ENCODE measurements around the gene TRIM54. TPM values are rescaled to one million over a fixed set of nuclear protein-coding genes. Genes with fewer than 3 reads are reported as not detected.

Gene TRIM54
- total RNA-seq, 8 experiments from 2014 or later, result 0.25 to 1.00 (median 0.38) TPM; not detected in 1

DNA sequence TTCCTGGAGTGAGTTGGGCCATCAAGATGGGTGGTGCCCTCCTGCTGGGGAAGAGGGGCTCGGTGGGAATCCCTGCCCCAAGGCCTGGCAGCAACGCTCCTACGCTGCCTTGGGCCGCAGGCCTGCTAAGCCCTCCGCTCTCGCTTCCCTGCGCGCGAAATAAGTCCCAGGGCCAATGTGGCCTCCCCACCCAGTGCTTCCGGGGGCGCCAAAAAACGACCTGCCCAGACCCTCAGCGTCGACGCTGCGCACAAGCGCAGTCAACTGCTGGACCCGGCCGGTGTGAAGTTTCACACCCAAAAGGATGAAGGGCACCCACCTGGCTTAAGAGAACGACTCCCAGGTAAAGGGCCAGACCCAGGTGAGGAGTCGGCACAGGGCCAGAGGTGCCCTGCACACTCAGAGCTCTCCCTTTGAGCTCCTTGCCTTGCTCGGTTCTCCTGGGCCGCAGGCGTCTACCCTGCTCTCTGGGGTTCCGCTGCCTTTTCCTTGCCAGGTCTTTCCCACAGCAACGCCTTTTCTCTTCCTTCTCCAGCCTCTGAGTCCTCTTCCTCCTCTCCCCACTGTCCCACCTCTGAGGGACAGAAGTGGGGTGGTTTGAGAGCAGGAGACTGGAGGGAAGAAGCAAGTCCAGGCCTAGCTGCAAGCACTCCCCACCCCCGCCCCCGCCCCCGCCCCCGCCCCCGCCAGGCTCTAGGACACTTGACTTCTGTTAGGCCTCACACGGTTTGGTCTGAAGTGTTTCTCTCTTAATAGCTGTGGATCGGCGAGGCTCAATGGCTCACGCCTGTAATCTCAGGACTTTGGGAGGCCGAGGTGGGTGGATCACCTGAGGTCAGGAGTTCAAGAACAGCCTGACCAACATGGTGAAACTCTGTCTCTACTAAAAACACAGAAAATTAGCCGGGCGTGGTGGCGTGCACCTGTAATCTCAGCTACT lies 6.7 kb upstream of the TRIM54 start, which contains the start of gene DNAJC5G:
TSS of gene DNAJC5G (plus strand) at position 223 of the 940 bp plus-strand sequence. CDS start 1,296 bp downstream, outside the sequence.
- ATAC-seq (replicated peaks in 6 of 8), result no peak
- 70 to 90% (median 83%) methylated on average over 2 to 17 of the region's 39 CpGs; no CpG with 5 or more reads in 4 of the 10 experiments for WGBS, 10 experiments

GRCh38 chr2:27278010-27278409 lies 4.2 kb upstream of the TRIM54 start:
- ATAC-seq (replicated peaks in 6 of 8), result no peak
- WGBS, 10 experiments, result 20 to 83% (median 33%) methylated on average over 1 of the region's 1 CpG; no CpG with 5 or more reads in 5 of the 10 experiments
- no peak overlapping the region for H3K27ac ChIP-seq
- H3K4me1 ChIP-seq (replicated peaks in 1 of 2), result peaks cover 8 to 9% of the 10 kb centered on the region in 2 donors
- in situ Hi-C loops (cut with MboI; ENCODE audit: low pct_unique_long_range_greater_than_20kb in 2 of 9, low sequenced_read_pairs in 9 of 9, unreplicated experiment in 9 of 9), result loop anchor here in 5 of 9 experiments (25.0 kb wide), 2 partner anchors 166 to 316 kb away; partner anchors contain the start of genes ABHD1 (in 3 of the 5), CGREF1 (in 3 of the 5) and MAPRE3 (in 3 of the 5)
- H3K4me3 ChIP-seq, result no peak overlapping the region

More for the DNA sequence above, 6.7 kb upstream of the TRIM54 start, which contains the start of gene DNAJC5G:
- Histone ChIP-seq H3K4me1 (replicated peaks in 1 of 2) (no peaks in the 10 kb centered on the region), H3K4me3 (no peak within 1 kb of the TSS), H3K27ac (no peak within 1 kb of the TSS)
- in situ Hi-C loops (cut with MboI; ENCODE audit: low pct_unique_long_range_greater_than_20kb in 2 of 9, low sequenced_read_pairs in 9 of 9, unreplicated experiment in 9 of 9), result loop anchor here in 5 of 9 experiments (25.0 kb wide), 2 partner anchors 163 to 313 kb away; partner anchors contain the start of genes ABHD1 (in 3 of the 5), CGREF1 (in 3 of the 5) and MAPRE3 (in 3 of the 5)

- no peak overlapping the region for H3K4me3 ChIP-seq
- 0 to 96% (median 50%) methylated on average over 1 to 3 of the region's 3 CpGs; no CpG with 5 or more reads in 3 of the 10 experiments for WGBS, 10 experiments
- ATAC-seq (replicated peaks in 6 of 8), result no peak
- H3K4me1 ChIP-seq (replicated peaks in 1 of 2), result peaks cover 9 to 11% of the 10 kb centered on the region in 2 donors
- in situ Hi-C loops (cut with MboI; ENCODE audit: low pct_unique_long_range_greater_than_20kb in 2 of 9, low sequenced_read_pairs in 9 of 9, unreplicated experiment in 9 of 9), result loop anchor here in 6 of 9 experiments (10.0 to 25.0 kb wide), 3 partner anchors 169 to 319 kb away; partner anchors contain the start of genes ABHD1 (in 3 of the 6), CGREF1 (in 3 of the 6) and MAPRE3 (in 3 of the 6)
- H3K27ac ChIP-seq, result no peak overlapping the region
Observed at GRCh38 chr2:27280826-27281225, 1.4 kb upstream of the TRIM54 start.

DNA sequence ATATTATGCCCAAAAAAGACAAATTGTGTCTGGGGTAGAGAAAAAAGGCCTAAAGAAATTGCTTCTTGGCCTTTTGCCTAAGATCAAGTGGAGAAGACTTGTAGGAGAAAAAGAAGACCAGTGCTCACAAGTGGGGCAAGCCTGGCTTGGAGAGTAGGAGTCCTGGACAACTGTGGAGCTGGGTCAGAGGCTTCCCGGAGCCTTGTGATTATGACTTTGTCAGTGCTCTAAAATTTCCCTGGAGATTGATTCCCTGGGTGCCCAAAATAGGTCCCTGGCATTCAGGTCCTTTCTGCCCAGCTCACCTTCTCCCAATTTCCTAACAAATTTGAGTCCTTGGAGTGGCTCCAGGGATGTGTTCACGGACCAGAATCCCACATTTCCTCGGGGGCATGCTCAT lies 787 bp upstream of the TRIM54 start:
- in situ Hi-C loops (cut with MboI; ENCODE audit: low pct_unique_long_range_greater_than_20kb in 2 of 9, low sequenced_read_pairs in 9 of 9, unreplicated experiment in 9 of 9), result loop anchor here in 6 of 9 experiments (10.0 to 25.0 kb wide), 3 partner anchors 169 to 319 kb away; partner anchors contain the start of genes ABHD1 (in 3 of the 6), CGREF1 (in 3 of the 6) and MAPRE3 (in 3 of the 6)
- WGBS, 10 experiments, result 94 to 100% (median 100%) methylated on average over 1 to 2 of the region's 3 CpGs; no CpG with 5 or more reads in 7 of the 10 experiments
- peaks cover 9 to 11% of the 10 kb centered on the region in 2 donors for H3K4me1 ChIP-seq (replicated peaks in 1 of 2)
- H3K27ac ChIP-seq, result no peak overlapping the region
- ATAC-seq (replicated peaks in 6 of 8), result no peak
- H3K4me3 ChIP-seq, result no peak overlapping the region

DNA sequence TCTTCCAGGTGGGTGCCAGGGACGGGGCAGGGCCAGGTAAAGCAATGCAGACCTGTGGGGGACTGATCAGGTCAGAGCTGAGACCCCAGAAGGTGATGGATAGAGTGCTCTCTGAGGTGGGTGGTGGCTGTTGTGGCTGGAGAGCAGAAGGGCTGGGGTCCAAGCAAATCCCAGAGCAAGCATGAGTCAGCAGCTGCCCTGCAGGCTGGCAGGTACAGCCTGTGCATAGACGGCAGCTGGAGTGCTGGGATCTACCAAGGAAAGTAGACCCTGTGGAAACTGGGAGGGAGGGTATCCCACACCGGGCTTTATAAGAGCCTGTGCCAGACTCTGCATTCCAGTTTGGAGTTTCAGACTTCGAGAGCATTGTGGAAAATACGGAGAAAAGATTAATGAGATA lies 663 bp downstream of the TRIM54 start:
- WGBS, 10 experiments, result 41 to 83% (median 63%) methylated on average over 1 to 4 of the region's 5 CpGs; no CpG with 5 or more reads in 2 of the 10 experiments
- ATAC-seq (replicated peaks in 6 of 8), result peak in 5 of 8 experiments; percentile 62 to 73 (median 65)
- peaks cover 9 to 11% of the 10 kb centered on the region in 2 donors for H3K4me1 ChIP-seq (replicated peaks in 1 of 2)
- in situ Hi-C loops (cut with MboI; ENCODE audit: low pct_unique_long_range_greater_than_20kb in 2 of 9, low sequenced_read_pairs in 9 of 9, unreplicated experiment in 9 of 9), result loop anchor here in 6 of 9 experiments (10.0 to 25.0 kb wide), 3 partner anchors 171 to 321 kb away; partner anchors contain the start of genes ABHD1 (in 3 of the 6), CGREF1 (in 3 of the 6) and MAPRE3 (in 3 of the 6)
- H3K4me3 ChIP-seq, result no peak overlapping the region
- H3K27ac ChIP-seq, result no peak overlapping the region

DNA sequence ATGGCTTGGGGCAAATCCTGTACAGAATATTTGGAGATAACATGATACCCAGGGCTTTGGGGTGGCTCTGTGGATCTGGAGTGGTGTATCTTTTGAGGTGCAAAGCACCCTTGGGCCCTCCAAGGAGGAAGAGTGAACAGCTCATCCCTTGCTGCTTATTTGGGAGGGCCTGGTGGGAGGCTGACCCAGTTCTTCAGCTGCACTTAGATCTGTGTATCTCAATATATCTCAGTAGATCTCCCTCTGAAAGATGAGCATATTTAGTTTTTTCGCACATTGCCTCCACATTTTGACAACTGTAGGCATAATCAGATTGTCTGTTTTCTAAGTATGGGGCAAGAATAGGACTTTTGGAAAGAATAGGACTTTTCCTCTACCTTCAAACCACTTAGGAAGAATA lies 2.8 kb downstream of the TRIM54 start:
- WGBS, 10 experiments, result 57 to 100% (median 78%) methylated on average over 1 of the region's 1 CpG; no CpG with 5 or more reads in 4 of the 10 experiments
- in situ Hi-C loops (cut with MboI; ENCODE audit: low pct_unique_long_range_greater_than_20kb in 2 of 9, low sequenced_read_pairs in 9 of 9, unreplicated experiment in 9 of 9), result loop anchor here in 6 of 9 experiments (10.0 to 25.0 kb wide), 3 partner anchors 173 to 323 kb away; partner anchors contain the start of genes ABHD1 (in 3 of the 6), CGREF1 (in 3 of the 6) and MAPRE3 (in 3 of the 6)

GRCh38 chr2:27285481-27285880 lies 3.3 kb downstream of the TRIM54 start:
- WGBS, 10 experiments, result 8 to 75% (median 57%) methylated on average over 1 to 6 of the region's 6 CpGs
- H3K27ac ChIP-seq, result no peak overlapping the region
- in situ Hi-C loops (cut with MboI; ENCODE audit: low pct_unique_long_range_greater_than_20kb in 2 of 9, low sequenced_read_pairs in 9 of 9, unreplicated experiment in 9 of 9), result loop anchor here in 6 of 9 experiments (10.0 to 25.0 kb wide), 3 partner anchors 173 to 323 kb away; partner anchors contain the start of genes ABHD1 (in 3 of the 6), CGREF1 (in 3 of the 6) and MAPRE3 (in 3 of the 6)

More for the DNA sequence above, 2.8 kb downstream of the TRIM54 start:
- Histone ChIP-seq H3K4me3 (no peak overlapping the region), H3K27ac (no peak overlapping the region), H3K4me1 (replicated peaks in 1 of 2) (peaks cover 9 to 11% of the 10 kb centered on the region in 2 donors)
- no peak for ATAC-seq (replicated peaks in 6 of 8)

GRCh38 chr2:27288610-27289009 lies 6.4 kb downstream of the TRIM54 start:
- Histone ChIP-seq H3K4me1 (replicated peaks in 1 of 2) (peaks cover 0 to 2% of the 10 kb centered on the region in 2 donors), H3K4me3 (no peak overlapping the region), H3K27ac (no peak overlapping the region)
- in situ Hi-C loops (cut with MboI; ENCODE audit: low pct_unique_long_range_greater_than_20kb in 2 of 9, low sequenced_read_pairs in 9 of 9, unreplicated experiment in 9 of 9), result loop anchor here in 6 of 9 experiments (10.0 to 25.0 kb wide), 3 partner anchors 176 to 326 kb away; partner anchors contain the start of genes ABHD1 (in 3 of the 6), CGREF1 (in 3 of the 6) and MAPRE3 (in 3 of the 6)
- no peak for ATAC-seq (replicated peaks in 6 of 8)
- 23 to 80% (median 57%) methylated on average over 2 to 3 of the region's 3 CpGs; no CpG with 5 or more reads in 1 of the 10 experiments for WGBS, 10 experiments

More at GRCh38 chr2:27285481-27285880, 3.3 kb downstream of the TRIM54 start:
- no peak for ATAC-seq (replicated peaks in 6 of 8)
- Histone ChIP-seq H3K4me3 (no peak overlapping the region), H3K4me1 (replicated peaks in 1 of 2) (peaks cover 9 to 11% of the 10 kb centered on the region in 2 donors)

DNA sequence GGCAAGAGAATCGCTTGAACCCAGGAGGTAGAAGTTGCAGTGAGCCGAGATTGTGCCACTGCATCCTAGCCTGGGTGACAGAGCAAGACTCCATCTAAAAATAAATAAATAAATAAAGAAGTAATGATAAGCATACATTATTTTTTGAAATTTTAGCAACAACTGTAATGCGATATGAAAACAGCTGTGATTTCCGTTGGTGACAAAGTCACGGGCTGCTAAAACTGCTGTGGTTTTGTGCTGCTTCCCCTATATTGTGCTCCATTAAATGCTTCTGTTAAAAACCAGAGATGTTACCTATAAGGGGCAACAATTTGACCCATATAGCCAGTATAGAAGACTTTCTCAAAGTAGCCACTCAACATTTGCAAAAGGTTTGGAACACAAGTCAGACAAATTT lies 8.3 kb downstream of the TRIM54 start:
- ATAC-seq (replicated peaks in 6 of 8), result no peak
- no peak overlapping the region for H3K4me3 ChIP-seq
- H3K4me1 ChIP-seq (replicated peaks in 1 of 2), result peaks cover 0 to 2% of the 10 kb centered on the region in 2 donors
- in situ Hi-C loops (cut with MboI; ENCODE audit: low pct_unique_long_range_greater_than_20kb in 2 of 9, low sequenced_read_pairs in 9 of 9, unreplicated experiment in 9 of 9), result loop anchor here in 5 of 9 experiments (25.0 kb wide), 2 partner anchors 178 to 328 kb away; partner anchors contain the start of genes ABHD1 (in 3 of the 5), CGREF1 (in 3 of the 5) and MAPRE3 (in 3 of the 5)
- WGBS, 10 experiments, result 85 to 100% (median 92%) methylated on average over 1 to 5 of the region's 5 CpGs; no CpG with 5 or more reads in 1 of the 10 experiments
- H3K27ac ChIP-seq, result no peak overlapping the region

DNA sequence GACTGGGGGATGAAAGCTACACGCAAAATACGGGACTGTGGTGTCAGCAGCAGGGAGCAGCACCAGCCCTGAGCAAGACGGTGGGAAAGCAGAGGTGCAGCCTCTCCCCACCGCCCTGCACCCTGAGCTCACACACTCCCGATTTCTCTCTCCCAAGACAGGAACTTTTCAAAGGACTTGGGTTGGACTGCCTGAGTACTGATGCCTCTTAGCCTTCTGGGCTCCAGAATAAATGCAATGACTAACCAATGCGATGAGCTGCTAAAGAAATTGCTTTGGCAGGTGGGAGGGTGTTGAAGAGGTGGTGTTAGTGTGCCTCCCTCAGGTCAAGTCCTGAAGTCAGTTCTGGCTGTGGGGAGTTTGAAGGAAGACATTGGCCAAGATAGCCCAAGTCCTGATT lies 9.6 kb downstream of the TRIM54 start:
- peak in 1 of 8 experiments; percentile 26 for ATAC-seq (replicated peaks in 6 of 8)
- Histone ChIP-seq H3K4me1 (replicated peaks in 1 of 2) (peaks cover 0 to 2% of the 10 kb centered on the region in 2 donors), H3K4me3 (no peak overlapping the region), H3K27ac (no peak overlapping the region)
- in situ Hi-C loops (cut with MboI; ENCODE audit: low pct_unique_long_range_greater_than_20kb in 2 of 9, low sequenced_read_pairs in 9 of 9, unreplicated experiment in 9 of 9), result loop anchor here in 5 of 9 experiments (25.0 kb wide), 2 partner anchors 180 to 330 kb away; partner anchors contain the start of genes ABHD1 (in 3 of the 5), CGREF1 (in 3 of the 5) and MAPRE3 (in 3 of the 5)
- 0 to 50% (median 20%) methylated on average over 1 to 2 of the region's 6 CpGs; no CpG with 5 or more reads in 3 of the 10 experiments for WGBS, 10 experiments

DNA sequence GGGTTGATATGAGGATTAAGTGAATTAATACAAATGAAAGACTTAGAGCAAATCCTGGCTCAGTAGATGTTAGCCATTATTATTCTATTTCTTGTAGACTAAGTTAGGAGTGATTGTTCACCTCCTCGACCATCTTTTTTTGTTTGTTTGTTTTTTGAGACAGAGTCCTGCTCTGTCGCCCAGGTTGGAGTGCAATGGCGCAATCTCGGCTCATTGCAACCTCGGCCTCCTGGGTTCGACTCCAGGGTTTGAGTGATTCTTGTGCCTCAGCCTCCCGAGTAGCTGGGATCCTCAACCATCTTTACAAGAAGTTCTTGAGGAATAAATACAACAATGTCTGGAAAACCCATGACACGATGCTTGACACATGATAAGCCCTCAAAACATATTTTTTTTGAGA lies 12.7 kb downstream of the TRIM54 start:
- peaks cover 0 to 2% of the 10 kb centered on the region in 2 donors for H3K4me1 ChIP-seq (replicated peaks in 1 of 2)
- no peak overlapping the region for H3K4me3 ChIP-seq
- in situ Hi-C loops (cut with MboI; ENCODE audit: low pct_unique_long_range_greater_than_20kb in 2 of 9, low sequenced_read_pairs in 9 of 9, unreplicated experiment in 9 of 9), result loop anchor here in 5 of 9 experiments (25.0 kb wide), 2 partner anchors 183 to 333 kb away; partner anchors contain the start of genes ABHD1 (in 3 of the 5), CGREF1 (in 3 of the 5) and MAPRE3 (in 3 of the 5)
- ATAC-seq (replicated peaks in 6 of 8), result no peak
- WGBS, 10 experiments, result 42 to 100% (median 82%) methylated on average over 2 to 8 of the region's 8 CpGs; no CpG with 5 or more reads in 1 of the 10 experiments
- no peak overlapping the region for H3K27ac ChIP-seq

Data from motor neuron (in vitro differentiated cells).